Endothelial cell of umbilical vein (primary cell): ENCODE data around the gene ABLIM1. TPM values are rescaled to one million over a fixed set of nuclear protein-coding genes. Genes with fewer than 3 reads are reported as not detected.

Experiments
- BruUV-seq: library from RNA; stranded (reverse); fragments of 400-500 nt; replicated peaks from 2 replicates; lab custom pipeline; 2021; lab: Mats Ljungman, UMichigan
- CTCF ChIA-PET: fragments of 300-600, 350-600 bp; sonication (Branson Sonifier 250); formaldehyde crosslinking; loops from one replicate; lab custom pipeline; 2021; ENCODE audit warnings: antibody characterized with exemption, inconsistent platforms; lab: Charles Lee
- POLR2A ChIA-PET: fragments of 300-600, 350-600 bp; sonication (Branson Sonifier 250); formaldehyde crosslinking; loops from one replicate; lab custom pipeline; 2021; ENCODE audit warnings: antibody characterized with exemption, inconsistent platforms; lab: Charles Lee
- DNase-seq: peaks from one replicate; pipeline ENCODE4 v3.0.0-alpha.2; 2011; ENCODE audit warnings: low read depth, low spot score
- FAIRE-seq: peaks from 2 replicates; lab custom pipeline; 2011; peaks lifted over from hg19 to GRCh38; lab: Jason Lieb, UNC
- H2AFZ ChIP-seq: 2 replicates; pipeline ENCODE4 v1.6.0; 2012; ENCODE audit warnings: low read depth, low read length, control low read depth, inconsistent platforms
- H3K27ac ChIP-seq: 2 replicates; pipeline ENCODE4 v1.5.1; 2011; ENCODE audit warnings: low read depth, mild to moderate bottlenecking, control low read depth, low read length, moderate library complexity; ENCODE audit not compliant: insufficient read depth
- H3K27me3 ChIP-seq, 2 experiments: 2 replicates each; pipeline versions ENCODE4 v1.6.0 to v1.6.1; 2011; ENCODE audit warnings: low read length in 2 of 2, mixed read lengths in 1 of 2; ENCODE audit not compliant: control insufficient read depth in 2 of 2, insufficient read depth in 2 of 2
- H3K36me3 ChIP-seq, 2 experiments: 2 replicates in 1 of 2; 3 replicates in 1 of 2; pipeline ENCODE4 v1.5.1; 2011; ENCODE audit warnings: low read length in 2 of 2, mild to moderate bottlenecking in 1 of 2, moderate library complexity in 1 of 2; ENCODE audit not compliant: control insufficient read depth in 2 of 2, insufficient read depth in 2 of 2; ENCODE audit errors: extremely low read depth in 1 of 2
- H3K4me1 ChIP-seq: 3 replicates; pipeline ENCODE4 v1.5.1; 2011; ENCODE audit warnings: mild to moderate bottlenecking, low read length; ENCODE audit not compliant: control insufficient read depth, insufficient read depth; ENCODE audit errors: extremely low read depth
- H3K4me2 ChIP-seq: 2 replicates; pipeline ENCODE4 v1.6.1; 2011; ENCODE audit warnings: low read length, control low read depth, mixed read lengths; ENCODE audit not compliant: insufficient read depth
- H3K4me3 ChIP-seq, 3 experiments: fragments of 200-600 bp in 1 of 3; sonication (generic), shearing (Covaris generic) in 1 of 3; replicated peaks in 1 of 3; 2 replicates each; pipeline ENCODE4 v1.5.1; 2011 to 2016; ENCODE audit warnings: control low read depth in 3 of 3, low read length in 3 of 3, mild to moderate bottlenecking in 2 of 3, inconsistent platforms in 1 of 3, low read depth in 1 of 3, moderate library complexity in 1 of 3; ENCODE audit not compliant: insufficient read depth in 1 of 3
- H3K79me2 ChIP-seq: 2 replicates; pipeline ENCODE4 v1.6.0; 2012; ENCODE audit warnings: low read length, inconsistent platforms; ENCODE audit not compliant: control insufficient read depth, insufficient read depth
- H3K9ac ChIP-seq: replicated peaks from 2 replicates; pipeline ENCODE3; 2011; ENCODE audit warnings: low read length, control low read depth; ENCODE audit not compliant: insufficient read depth; ENCODE audit errors: extremely low read depth
- H3K9me1 ChIP-seq: replicated peaks from 3 replicates; pipeline ENCODE4 v1.6.0; 2011; ENCODE audit warnings: mild to moderate bottlenecking, low read length; ENCODE audit not compliant: control insufficient read depth, insufficient read depth; ENCODE audit errors: extremely low read depth
- H3K9me3 ChIP-seq: replicated peaks from 2 replicates; pipeline ENCODE4 v1.5.1; 2012; ENCODE audit warnings: low read length, inconsistent platforms; ENCODE audit not compliant: control insufficient read depth, insufficient read depth
- H4K20me1 ChIP-seq: replicated peaks from 2 replicates; pipeline ENCODE3; 2011; ENCODE audit warnings: mild to moderate bottlenecking, low read length; ENCODE audit not compliant: control insufficient read depth, insufficient read depth; ENCODE audit errors: extremely low read depth
- CTCF ChIP-seq, 2 donors: IDR thresholded peaks; 1 replicate in 1 of 2; 2 replicates in 1 of 2; pipeline ENCODE4 v1.5.1; 2011; ENCODE audit warnings: low read length in 2 of 2, mild to moderate bottlenecking in 2 of 2, moderate library complexity in 2 of 2, control low read depth in 1 of 2, inconsistent platforms in 1 of 2, low read depth in 1 of 2; ENCODE audit not compliant: insufficient read depth in 1 of 2; ENCODE audit errors: extremely low read depth in 1 of 2
- EZH2 ChIP-seq: IDR thresholded peaks from 2 replicates; pipeline ENCODE4 v1.6.1; 2012; ENCODE audit warnings: borderline replicate concordance, low read depth, mild to moderate bottlenecking, moderate library complexity, low read length, inconsistent platforms; ENCODE audit not compliant: severe bottlenecking
- FOS ChIP-seq: IDR thresholded peaks from 2 replicates; pipeline ENCODE4 v1.6.1; 2011; ENCODE audit warnings: mild to moderate bottlenecking, low read length, moderate library complexity, borderline replicate concordance; ENCODE audit not compliant: insufficient read depth
- GATA2 ChIP-seq: IDR thresholded peaks from 2 replicates; pipeline ENCODE4 v1.7.0; 2011; ENCODE audit warnings: low read depth, mild to moderate bottlenecking, moderate library complexity, mixed read lengths, low read length; ENCODE audit not compliant: insufficient read length, insufficient read depth
- JUN ChIP-seq: IDR thresholded peaks from 2 replicates; pipeline ENCODE4 v1.6.1; 2011; ENCODE audit warnings: borderline replicate concordance, low read depth; ENCODE audit not compliant: insufficient read length, insufficient read depth
- MAX ChIP-seq: IDR thresholded peaks from 2 replicates; pipeline ENCODE4 v1.6.1; 2011; ENCODE audit not compliant: insufficient read depth, insufficient read length
- MYC ChIP-seq: IDR thresholded peaks from one replicate; pipeline ENCODE4 v1.6.1; 2011; ENCODE audit warnings: mild to moderate bottlenecking, low read depth, low read length
- POLR2A ChIP-seq: IDR thresholded peaks from 2 replicates; pipeline ENCODE4 v1.6.1; 2012; ENCODE audit warnings: low read depth, mild to moderate bottlenecking, control low read depth, low read length
- POLR2AphosphoS5 ChIP-seq: IDR thresholded peaks from 2 replicates; pipeline ENCODE4 v1.6.1; 2012; ENCODE audit warnings: low read depth, mild to moderate bottlenecking, control low read depth, low read length, moderate library complexity; ENCODE audit not compliant: insufficient read depth
- dilution Hi-C: fragments of 300-500 bp; cut with MboI; formaldehyde crosslinking; loops from one replicate; pipeline ENCODE4 v1.15.0; 2019; ENCODE audit warnings: low sequenced_read_pairs; ENCODE audit not compliant: extremely low pct_ligation_motif_present
- intact Hi-C: fragments of 100-400 bp; cut with micrococcal nuclease; formaldehyde crosslinking; loops from one replicate; pipeline ENCODE4 v1.10.0; 2022
- polyA plus RNA-seq, 4 experiments: library from polyadenylated mRNA; depleted of rRNA in 3 of 4; stranded (reverse) in 3 of 4; unstranded in 1 of 4; fragments of >200 nt; gene quantifications; 2 replicates each; pipeline versions ENCODE4 v1.2.1 to v1.2.3, GENCODE V29; 2011 to 2012; ENCODE audit warnings: missing spikeins in 1 of 4
- total RNA-seq: library from RNA; stranded (reverse); gene quantifications from 2 replicates; pipeline ENCODE4 v1.2.3, GENCODE V29; 2021

The ABLIM1 gene
- total and polyA plus RNA-seq, 2 donors (not counting 3 experiments of a cell fraction or from before 2014, with no cell fraction given), result 128 to 235 TPM

GRCh38 chr10:114686013-114686412 lies 27.9 kb upstream of the ABLIM1 start:
- no peak overlapping the region for H3K4me2 ChIP-seq
- TF ChIP-seq JUN (no peak), POLR2A (no peak), MAX (no peak), MYC (no peak), POLR2AphosphoS5 (no peak), GATA2 (no peak), EZH2 (no peak), FOS (no peak), CTCF (IDR thresholded peaks at IDR 0.05; ENCODE audit: extremely low read depth in 1 of 2, insufficient read depth in 1 of 2, low read depth in 1 of 2, low read length in 2 of 2) (no peak)
- dilution Hi-C loops (loop anchor here (25.0 kb wide), 1 partner anchor 124 kb away; no protein-coding TSS in a partner anchor), intact Hi-C loops (no loop called here)
- no peak overlapping the region for H2AFZ ChIP-seq
- no peaks in the 10 kb centered on the region for H3K36me3 ChIP-seq
- peaks cover 45% of the 10 kb centered on the region for H3K4me1 ChIP-seq
- FAIRE-seq (no peak), DNase-seq (no peak)
- no TSS peak for BruUV-seq
- no peaks in the 10 kb centered on the region for H3K9me3 ChIP-seq
- H3K79me2 ChIP-seq, result no peaks in the 10 kb centered on the region
- ChIA-PET POLR2A (no interaction called here), CTCF (interaction anchor here (1.4 to 6.8 kb wide), 3 partner anchors 8 to 214 kb away, joined by 3 to 54 read pairs (median 4); no protein-coding TSS in a partner anchor)
- no peak overlapping the region for H3K27ac ChIP-seq
- no peaks in the 10 kb centered on the region for H4K20me1 ChIP-seq
- H3K27me3 ChIP-seq, result no peaks in the 10 kb centered on the region
- no peaks in the 10 kb centered on the region for H3K9me1 ChIP-seq
- H3K9ac ChIP-seq, result no peak overlapping the region
- H3K4me3 ChIP-seq, result no peak overlapping the region
